K562 (cell line): ENCODE measurements around the gene CCL27. TPM values are rescaled to one million over a fixed set of nuclear protein-coding genes. Genes with fewer than 3 reads are reported as not detected.

ENCODE experiments used
- ATAC-seq: fragments of 200-7000 bp; cut with Tn5 transposase; 3 replicates; pipeline ENCODE4 v1.9.1; 2020; ENCODE audit warnings: moderate library complexity
- BruUV-seq: library from RNA; stranded (reverse); fragments of 400-500 nt; replicated peaks from 2 replicates; lab custom pipeline; 2021; lab: Mats Ljungman, UMichigan
- CTCF ChIA-PET: fragments of 300-600 bp; formaldehyde crosslinking; extraction: SDS; loops from one replicate; lab custom pipeline; 2021; ENCODE audit warnings: low intra/inter-chr PET ratio; lab: Yijun Ruan, JAX
- POLR2A ChIA-PET: fragments of 300-600, 350-650 bp; sonication (Branson Sonifier 250); formaldehyde crosslinking; extraction: SDS; loops from one replicate; lab custom pipeline; 2021; ENCODE audit warnings: antibody characterized with exemption, inconsistent platforms; lab: Yijun Ruan, JAX
- DNase-seq, 4 experiments: peaks; one replicate each; pipeline versions ENCODE4 v3.0.0 to v3.0.0-alpha.2; 2011 to 2018; ENCODE audit warnings: low spot score in 3 of 4, mixed read lengths in 3 of 4; ENCODE audit errors: extremely low read depth in 1 of 4
- FAIRE-seq: peaks from 2 replicates; lab custom pipeline; 2011; peaks lifted over from hg19 to GRCh38; lab: Jason Lieb, UNC
- H2AFZ ChIP-seq: 2 replicates; pipeline ENCODE4 v1.6.0; 2011; ENCODE audit warnings: low read depth, low read length, control low read depth, inconsistent platforms
- H3K27ac ChIP-seq: fragments of 200-600 bp; 3 replicates; pipeline ENCODE4 v1.8.0; 2011; ENCODE audit warnings: low read depth, mild to moderate bottlenecking, control low read depth, inconsistent platforms, low read length, moderate library complexity, mixed read lengths; ENCODE audit errors: extremely low read depth
- H3K27me3 ChIP-seq, 2 experiments: fragments of 300-600 bp in 1 of 2; 2 replicates in 1 of 2; 3 replicates in 1 of 2; pipeline versions ENCODE4 v1.6.0 to v1.8.0; 2011; ENCODE audit warnings: inconsistent platforms in 2 of 2, low read length in 2 of 2, mild to moderate bottlenecking in 1 of 2, mixed read lengths in 1 of 2, moderate library complexity in 1 of 2; ENCODE audit not compliant: control insufficient read depth in 2 of 2, insufficient read depth in 2 of 2
- H3K36me3 ChIP-seq: fragments of 300-600 bp; 3 replicates; pipeline ENCODE4 v1.8.0; 2011; ENCODE audit warnings: mild to moderate bottlenecking, low read length, inconsistent platforms; ENCODE audit not compliant: control insufficient read depth, insufficient read depth
- H3K4me1 ChIP-seq, 2 experiments: fragments of 200-600 bp in 1 of 2; replicated peaks in 1 of 2; 2 replicates in 1 of 2; 3 replicates in 1 of 2; pipeline versions ENCODE4 v1.5.1 to v1.8.0; 2011; ENCODE audit warnings: inconsistent platforms in 2 of 2, low read length in 2 of 2, mild to moderate bottlenecking in 1 of 2, mixed read lengths in 1 of 2, moderate library complexity in 1 of 2; ENCODE audit not compliant: control insufficient read depth in 2 of 2, insufficient read depth in 2 of 2
- H3K4me2 ChIP-seq: 2 replicates; pipeline ENCODE4 v1.6.1; 2011; ENCODE audit warnings: low read length, control low read depth, inconsistent platforms, mixed read lengths; ENCODE audit not compliant: insufficient read depth
- H3K4me3 ChIP-seq: fragments of 200-600 bp; sonication (generic), shearing (Covaris generic); 2 replicates; pipeline ENCODE4 v1.5.1; 2016; ENCODE audit warnings: control low read depth, inconsistent platforms
- H3K79me2 ChIP-seq: fragments of 200-600 bp; 3 replicates; pipeline ENCODE4 v1.8.0; 2011; ENCODE audit warnings: low read length, inconsistent platforms; ENCODE audit not compliant: control insufficient read depth, insufficient read depth
- H3K9ac ChIP-seq, 2 experiments: 2 replicates each; pipeline versions ENCODE4 v1.6.0 to v1.6.1; 2011; ENCODE audit warnings: low read depth in 2 of 2, low read length in 2 of 2, control low read depth in 1 of 2, inconsistent platforms in 1 of 2, mild to moderate bottlenecking in 1 of 2, mixed read lengths in 1 of 2; ENCODE audit not compliant: insufficient read depth in 1 of 2
- H3K9me1 ChIP-seq: one replicate; pipeline ENCODE4 v1.6.0; 2011; ENCODE audit warnings: inconsistent platforms, mild to moderate bottlenecking, low read length, moderate library complexity; ENCODE audit not compliant: control insufficient read depth, insufficient read depth
- H3K9me3 ChIP-seq: replicated peaks from 2 replicates; pipeline ENCODE4 v1.5.1; 2011; ENCODE audit warnings: low read depth, low read length, inconsistent platforms; ENCODE audit not compliant: control insufficient read depth, insufficient read depth
- H4K20me1 ChIP-seq: replicated peaks from 2 replicates; pipeline ENCODE4 v1.6.1; 2011; ENCODE audit warnings: low read length, inconsistent platforms, mixed read lengths; ENCODE audit not compliant: control insufficient read depth, insufficient read depth
- CGGBP1 ChIP-seq: fragments of 250-450 bp; sonication (Bioruptor Pico); IDR thresholded peaks from 2 replicates; pipeline ENCODE4 v1.9.0; 2021; ENCODE audit warnings: mild to moderate bottlenecking
- CTCFL ChIP-seq: IDR thresholded peaks from 2 replicates; pipeline ENCODE4 v1.6.1; 2011; ENCODE audit warnings: borderline replicate concordance, low read depth, mild to moderate bottlenecking, moderate library complexity, low read length; ENCODE audit not compliant: insufficient read depth, poor library complexity, severe bottlenecking
- ETS1 ChIP-seq: conservative IDR thresholded peaks from 2 replicates; pipeline ENCODE4 v1.6.1; 2011; ENCODE audit warnings: low read depth, mild to moderate bottlenecking, low read length; ENCODE audit not compliant: control insufficient read depth
- JUNB ChIP-seq: fragments of 450-650 bp; formaldehyde crosslinking; conservative IDR thresholded peaks from 2 replicates; pipeline ENCODE4 v1.4.0; 2020; ENCODE audit warnings: mild to moderate bottlenecking
- MYC ChIP-seq, 2 experiments: fragments of 250-450 bp in 1 of 2; sonication (Bioruptor Pico) in 1 of 2; IDR thresholded peaks; 2 replicates each; pipeline versions ENCODE4 v1.5.1 to v1.6.1; 2012 to 2021; ENCODE audit warnings: low read depth in 2 of 2, borderline replicate concordance in 1 of 2, improper control_type of control experiment in 1 of 2, low read length in 1 of 2, mild to moderate bottlenecking in 1 of 2, moderate library complexity in 1 of 2
- SNRNP70 ChIP-seq: fragments of 200-400 bp; formaldehyde crosslinking; optimal IDR thresholded peaks from 2 replicates; pipeline ENCODE3; 2017; ENCODE audit warnings: low read depth, low read length
- TARDBP ChIP-seq: fragments of 450-650 bp; IDR thresholded peaks from 2 replicates; pipeline ENCODE4 v1.6.1; 2016
- TFAP4 ChIP-seq: sonication (generic); formaldehyde crosslinking; IDR thresholded peaks from 2 replicates; pipeline ENCODE4 v1.8.0; 2022; ENCODE audit warnings: missing genetic modification reagents, mild to moderate bottlenecking, moderate library complexity, borderline replicate concordance
- ZNF239 ChIP-seq: fragments of 250-450 bp; sonication (Bioruptor Pico); IDR thresholded peaks from 2 replicates; pipeline ENCODE4 v1.4.0; 2020; ENCODE audit warnings: mild to moderate bottlenecking
- ZNF263 ChIP-seq: sonication (generic); formaldehyde crosslinking; IDR thresholded peaks from 2 replicates; pipeline ENCODE4 v1.8.0; 2022; ENCODE audit warnings: mild to moderate bottlenecking, missing genetic modification reagents, borderline replicate concordance
- ZNF347 ChIP-seq: fragments of 450-650 bp; formaldehyde crosslinking; IDR thresholded peaks from 2 replicates; pipeline ENCODE4 v1.4.0; 2020; ENCODE audit warnings: low read depth, mild to moderate bottlenecking, moderate library complexity
- ZNF57 ChIP-seq: fragments of 450-650 bp; formaldehyde crosslinking; IDR thresholded peaks from 2 replicates; pipeline ENCODE4 v1.4.0; 2020; ENCODE audit warnings: mild to moderate bottlenecking, moderate library complexity
- WGBS: fragments of 100-300 bp; shearing (Covaris generic); methylation state at CpG from one replicate; pipeline ENCODE4 v1.1.6; 2016; ENCODE audit warnings: low coverage, mixed read lengths; ENCODE audit not compliant: insufficient coverage; ENCODE audit errors: missing lambda C conversion rate; 5-methylcytosine and 5-hydroxymethylcytosine counted together
- in situ Hi-C: fragments of 300-500 bp; cut with MboI; formaldehyde crosslinking; loops from 4 replicates; pipeline ENCODE4 v1.15.0; 2018; ENCODE audit warnings: inconsistent platforms, mixed read lengths
- intact Hi-C: fragments of 100-400 bp; cut with micrococcal nuclease; formaldehyde crosslinking; loops from 2 replicates; pipeline ENCODE4 v1.14.2; 2022
- polyA plus RNA-seq, 8 experiments: library from polyadenylated mRNA; depleted of rRNA in 4 of 8; stranded (reverse) in 5 of 8; unstranded in 3 of 8; fragments of >200 nt; fragmentation: Nextera tagmentation in 2 of 8; fragmentation: Illumina TruSeq in 1 of 8; extraction: Ambion mirVana in 2 of 8; extraction: Trizol in 1 of 8; gene quantifications; 2 replicates each; pipeline versions ENCODE4 v1.2.1 to v1.2.3, GENCODE V29; 2011 to 2014; ENCODE audit warnings: inconsistent platforms in 1 of 8, missing spikeins in 1 of 8
- total RNA-seq, 7 experiments: library from RNA; depleted of rRNA in 6 of 7; stranded (reverse); fragments of >200 nt in 6 of 7; fragmentation: Illumina TruSeq in 2 of 7; extraction: Trizol in 2 of 7; gene quantifications; 2 replicates each; pipeline versions ENCODE4 v1.2.1 to v1.2.3, GENCODE V29; 2011 to 2021; ENCODE audit warnings: low replicate concordance in 1 of 7

CCL27 gene
- total and polyA plus RNA-seq, 9 of the 15 experiments (the other 6 are each of a cell fraction or from before 2014, with no cell fraction given): 0.10 to 0.53 (median 0.27) TPM; not detected in 5

GRCh38 chr9:34701023-34701768 lies 38.7 kb upstream of the CCL27 start:
- Histone ChIP-seq H2AFZ (peak overlapping the region; percentile 76; the same call in 1 of the 2 replicates), H3K79me2 (no peaks in the 10 kb centered on the region), H3K4me2 (peak overlapping the region; percentile 79), H3K9me1 (no peaks in the 10 kb centered on the region), H3K4me3 (peak overlapping the region; percentile 46), H3K4me1 (peaks cover 0 to 13% of the 10 kb centered on the region in 2 experiments; a peak in 3 of 5 replicates), H3K9me3 (no peaks in the 10 kb centered on the region), H3K36me3 (no peaks in the 10 kb centered on the region), H4K20me1 (no peaks in the 10 kb centered on the region), H3K27ac (no peak overlapping the region), H3K9ac (peak overlapping the region in 1 of 2 experiments; percentile 77; a peak in 2 of 4 replicates), H3K27me3 (peaks cover 0 to 5% of the 10 kb centered on the region in 2 experiments; a peak in 2 of 5 replicates)
- WGBS: 13% methylated on average over 20 of the region's 52 CpGs
- DNase-seq (peak; percentile 66 to 82 (median 76)), ATAC-seq (peak; percentile 96), FAIRE-seq (no peak)
- in situ Hi-C loops: no loop called here
- ChIA-PET POLR2A (no interaction called here), CTCF (interaction anchor here (1.2 to 2.4 kb wide), 4 partner anchors 26 to 88 kb away, joined by 3 to 20 read pairs (median 10); partner anchors contain the start of gene RPP25L)
- intact Hi-C loops: loop anchor here (10.0 kb wide), 1 partner anchor 86 kb away; the partner anchor contains the start of gene RPP25L
- no TSS peak for BruUV-seq
- TF ChIP-seq ZNF239 (CRISPR knock-in tag) (no peak), MYC (IDR thresholded peaks at IDR 0.05; ENCODE audit: low read depth, low read length) (peak; percentile 36; the same call in 1 of the 2 replicates), MYC (CRISPR knock-in tag; IDR thresholded peaks at IDR 0.05; ENCODE audit: borderline replicate concordance, low read depth) (no peak), ZNF263 (CRISPR knock-in tag) (no peak), ZNF347 (CRISPR knock-in tag) (no peak), SNRNP70 (no peak), CTCFL (peak; percentile 79), ETS1 (no peak), CGGBP1 (no peak), ZNF57 (CRISPR knock-in tag) (no peak), TFAP4 (CRISPR knock-in tag) (no peak), TARDBP (no peak), JUNB (CRISPR knock-in tag) (no peak)
